ENCODE data around the gene MYL5.

Gene MYL5

GRCh38 chr4:687971-688853 is 13.9 kb downstream of the MYL5 start:
- Histone ChIP-seq H3K36me3 (ENCODE audit: control insufficient read depth in 1 of 2, insufficient read depth in 2 of 2, low read length in 2 of 2) (no peaks in the 10 kb centered on the region), H3K27me3 (ENCODE audit: insufficient read depth, low read length) (no peaks in the 10 kb centered on the region), H2BK12ac (ENCODE audit: low read length) (no peak overlapping the region), H3K27ac (ENCODE audit: low read depth, low read length) (no peak overlapping the region), H2AK5ac (ENCODE audit: low read length) (peak overlapping the region; percentile 17), H3K79me1 (ENCODE audit: low read length) (peaks cover 20% of the 10 kb centered on the region), H3K18ac (ENCODE audit: low read length) (peak overlapping the region; percentile 31), H3K9ac (ENCODE audit: low read length) (no peak overlapping the region), H4K91ac (ENCODE audit: low read depth, low read length) (peak overlapping the region; percentile 82), H2BK120ac (ENCODE audit: insufficient read depth, low read length, poor library complexity) (peak overlapping the region; percentile 37), H4K12ac (ENCODE audit: low read depth, low read length) (peak overlapping the region; percentile 33), H3K4me2 (ENCODE audit: low read length) (peak overlapping the region; percentile 67), H3K79me2 (ENCODE audit: control insufficient read depth, insufficient read depth, low read length, poor library complexity) (peaks cover 6% of the 10 kb centered on the region), H2AFZ (ENCODE audit: insufficient read depth, low read length, poor library complexity) (peak overlapping the region; percentile 69), H3K4me3 (ENCODE audit: low read depth, low read length) (peak overlapping the region; percentile 58), H3K4me1 (ENCODE audit: control insufficient read depth in 1 of 2, insufficient read depth in 2 of 2, low read length in 2 of 2) (peaks cover 36 to 45% of the 10 kb centered on the region in 2 experiments), H3K4ac (ENCODE audit: low read depth, low read length) (no peak overlapping the region), H2BK5ac (ENCODE audit: low read depth, low read length, poor library complexity) (no peak overlapping the region), H3K23ac (ENCODE audit: low read length) (no peak overlapping the region), H4K8ac (ENCODE audit: low read depth, low read length) (peak overlapping the region; percentile 88), H3K9me3 (ENCODE audit: insufficient read depth, low read depth, low read length) (peaks cover 2% of the 10 kb centered on the region), H3K14ac (ENCODE audit: low read length) (peak overlapping the region; percentile 67)
- peak in 1 of 2 donors; percentile 43 for DNase-seq
- WGBS (ENCODE audit: extremely low coverage, insufficient coverage, insufficient read length): no CpG with 5 or more reads among the region's 26 CpGs

- H4K12ac ChIP-seq (ENCODE audit: low read depth, low read length): peak within 1 kb of the TSS; percentile 51
- H3K4me2 ChIP-seq (ENCODE audit: low read length): peak within 1 kb of the TSS; percentile 67
- H3K14ac ChIP-seq (ENCODE audit: low read length): peak within 1 kb of the TSS; percentile 67
- peaks cover 2% of the 10 kb centered on the region for H3K9me3 ChIP-seq (ENCODE audit: insufficient read depth, low read depth, low read length)
- H3K18ac ChIP-seq (ENCODE audit: low read length): peak within 1 kb of the TSS; percentile 31
- H3K27me3 ChIP-seq (ENCODE audit: insufficient read depth, low read length): no peaks in the 10 kb centered on the region
- H3K79me2 ChIP-seq (ENCODE audit: control insufficient read depth, insufficient read depth, low read length, poor library complexity): peaks cover 6% of the 10 kb centered on the region
- no peak within 1 kb of the TSS for H3K27ac ChIP-seq (ENCODE audit: low read depth, low read length)
- peak within 1 kb of the TSS; percentile 58 for H3K4me3 ChIP-seq (ENCODE audit: low read depth, low read length)
- peak within 1 kb of the TSS; percentile 82 for H4K91ac ChIP-seq (ENCODE audit: low read depth, low read length)
- H3K23ac ChIP-seq (ENCODE audit: low read length): no peak within 1 kb of the TSS
- peak within 1 kb of the TSS; percentile 14 for H2BK5ac ChIP-seq (ENCODE audit: low read depth, low read length, poor library complexity)
- peaks cover 22% of the 10 kb centered on the region for H3K79me1 ChIP-seq (ENCODE audit: low read length)
- peak within 1 kb of the TSS; percentile 69 for H2AFZ ChIP-seq (ENCODE audit: insufficient read depth, low read length, poor library complexity)
- H3K36me3 ChIP-seq (ENCODE audit: control insufficient read depth in 1 of 2, insufficient read depth in 2 of 2, low read length in 2 of 2): no peaks in the 10 kb centered on the region
- peak within 1 kb of the TSS; percentile 63 for H2BK120ac ChIP-seq (ENCODE audit: insufficient read depth, low read length, poor library complexity)
- peak within 1 kb of the TSS; percentile 11 for H3K9ac ChIP-seq (ENCODE audit: low read length)
- peaks cover 36 to 47% of the 10 kb centered on the region in 2 experiments for H3K4me1 ChIP-seq (ENCODE audit: control insufficient read depth in 1 of 2, insufficient read depth in 2 of 2, low read length in 2 of 2)
- H4K8ac ChIP-seq (ENCODE audit: low read depth, low read length): peak within 1 kb of the TSS; percentile 88
- no CpG with 5 or more reads among the region's 59 CpGs for WGBS (ENCODE audit: extremely low coverage, insufficient coverage, insufficient read length)
- peak within 1 kb of the TSS; percentile 13 for H3K4ac ChIP-seq (ENCODE audit: low read depth, low read length)
- peak in 1 of 2 donors; percentile 28 for DNase-seq
- peak within 1 kb of the TSS; percentile 76 for H2AK5ac ChIP-seq (ENCODE audit: low read length)
- H2BK12ac ChIP-seq (ENCODE audit: low read length): peak within 1 kb of the TSS; percentile 19
Observed at GRCh38 chr4:688854-689681, 14.7 kb downstream of the MYL5 start, which contains the start of gene SLC49A3. TSS of gene SLC49A3 (minus strand) at chr4:689151. CDS start at chr4:689127, 24 bp downstream.

- peaks cover 6% of the 10 kb centered on the region for H3K79me2 ChIP-seq (ENCODE audit: control insufficient read depth, insufficient read depth, low read length, poor library complexity)
- H3K9me3 ChIP-seq (ENCODE audit: insufficient read depth, low read depth, low read length): peaks cover 2% of the 10 kb centered on the region
- no peak overlapping the region for H3K27ac ChIP-seq (ENCODE audit: low read depth, low read length)
- peak overlapping the region; percentile 31 for H3K18ac ChIP-seq (ENCODE audit: low read length)
- peak overlapping the region; percentile 76 for H2AK5ac ChIP-seq (ENCODE audit: low read length)
- no peak overlapping the region for H2BK5ac ChIP-seq (ENCODE audit: low read depth, low read length, poor library complexity)
- H3K4ac ChIP-seq (ENCODE audit: low read depth, low read length): peak overlapping the region; percentile 13
- H3K79me1 ChIP-seq (ENCODE audit: low read length): peaks cover 22% of the 10 kb centered on the region
- DNase-seq: no peak
- no CpG with 5 or more reads among the region's 8 CpGs for WGBS (ENCODE audit: extremely low coverage, insufficient coverage, insufficient read length)
- peak overlapping the region; percentile 63 for H2BK120ac ChIP-seq (ENCODE audit: insufficient read depth, low read length, poor library complexity)
- H2AFZ ChIP-seq (ENCODE audit: insufficient read depth, low read length, poor library complexity): peak overlapping the region; percentile 69
- peak overlapping the region; percentile 19 for H2BK12ac ChIP-seq (ENCODE audit: low read length)
- H4K8ac ChIP-seq (ENCODE audit: low read depth, low read length): peak overlapping the region; percentile 88
- no peak overlapping the region for H3K9ac ChIP-seq (ENCODE audit: low read length)
- H3K4me3 ChIP-seq (ENCODE audit: low read depth, low read length): no peak overlapping the region
- H3K14ac ChIP-seq (ENCODE audit: low read length): peak overlapping the region; percentile 67
- H4K12ac ChIP-seq (ENCODE audit: low read depth, low read length): peak overlapping the region; percentile 51
- H3K4me1 ChIP-seq (ENCODE audit: control insufficient read depth in 1 of 2, insufficient read depth in 2 of 2, low read length in 2 of 2): peaks cover 36 to 45% of the 10 kb centered on the region in 2 experiments
- no peaks in the 10 kb centered on the region for H3K36me3 ChIP-seq (ENCODE audit: control insufficient read depth in 1 of 2, insufficient read depth in 2 of 2, low read length in 2 of 2)
- H3K4me2 ChIP-seq (ENCODE audit: low read length): peak overlapping the region; percentile 67
- peak overlapping the region; percentile 82 for H4K91ac ChIP-seq (ENCODE audit: low read depth, low read length)
- H3K23ac ChIP-seq (ENCODE audit: low read length): no peak overlapping the region
- H3K27me3 ChIP-seq (ENCODE audit: insufficient read depth, low read length): no peaks in the 10 kb centered on the region
Observed at GRCh38 chr4:689723-690122, 15.4 kb downstream of the MYL5 start.

Data from trophoblast cell (in vitro differentiated cells and primary cell).